SK-N-SH (cell line): ENCODE results near the gene IFNG-AS1. TPM values are rescaled to one million over a fixed set of nuclear protein-coding genes. Genes with fewer than 3 reads are reported as not detected.

Experiments used
- CTCF ChIA-PET: fragments of 300-600, 350-600 bp; formaldehyde crosslinking; extraction: SDS; loops from one replicate; lab custom pipeline; 2021; lab: Yijun Ruan, JAX
- POLR2A ChIA-PET: fragments of 350-600 bp; sonication (Branson Sonifier 250); formaldehyde crosslinking; extraction: SDS; loops from one replicate; lab custom pipeline; 2020; ENCODE audit warnings: antibody characterized with exemption, inconsistent platforms; lab: Yijun Ruan, JAX
- DNase-seq: peaks from one replicate; pipeline ENCODE4 v3.0.0; 2012
- H2AFZ ChIP-seq: fragments of 200-600 bp; sonication (generic); 2 replicates; pipeline ENCODE4 v1.8.1; 2016; ENCODE audit warnings: antibody characterized with exemption, mild to moderate bottlenecking, low read depth
- H3F3A ChIP-seq: fragments of 200-600 bp; sonication (generic); replicated peaks from 2 replicates; pipeline ENCODE3; 2016; ENCODE audit warnings: antibody characterized with exemption, mild to moderate bottlenecking; ENCODE audit not compliant: insufficient read depth
- H3K27ac ChIP-seq, 2 experiments: fragments of 200-500 bp in 1 of 2; fragments of 200-600 bp in 1 of 2; sonication (Bioruptor generic) in 1 of 2; sonication (generic), shearing (Covaris generic) in 1 of 2; 2 replicates each; pipeline versions ENCODE4 v1.5.1 to v1.6.1; 2014 to 2016; ENCODE audit warnings: low read depth in 2 of 2, inconsistent platforms in 1 of 2, low read length in 1 of 2, mild to moderate bottlenecking in 1 of 2, mixed read lengths in 1 of 2
- H3K27me3 ChIP-seq: fragments of 200-600 bp; sonication (generic), shearing (Covaris generic); 2 replicates; pipeline ENCODE4 v1.6.1; 2016; ENCODE audit warnings: mixed run types; ENCODE audit not compliant: insufficient read depth
- H3K36me3 ChIP-seq, 2 experiments: fragments of 200-500 bp in 1 of 2; fragments of 200-600 bp in 1 of 2; sonication (Bioruptor generic) in 1 of 2; sonication (generic) in 1 of 2; replicated peaks in 1 of 2; 2 replicates each; pipeline versions ENCODE3 to v1.5.1; 2014 to 2016; ENCODE audit warnings: low read length in 1 of 2, mild to moderate bottlenecking in 1 of 2; ENCODE audit not compliant: insufficient read depth in 2 of 2, control insufficient read depth in 1 of 2
- H3K4me1 ChIP-seq, 2 experiments: fragments of 200-500 bp in 1 of 2; fragments of 200-600 bp in 1 of 2; sonication (Bioruptor generic) in 1 of 2; sonication (generic), shearing (Covaris generic) in 1 of 2; 2 replicates each; pipeline versions ENCODE4 v1.5.1 to v1.6.1; 2014 to 2016; ENCODE audit warnings: low read depth in 1 of 2, low read length in 1 of 2, mixed run types in 1 of 2; ENCODE audit not compliant: insufficient read depth in 2 of 2, control insufficient read depth in 1 of 2
- H3K4me2 ChIP-seq: fragments of 200-600 bp; sonication (generic), shearing (Covaris generic); 2 replicates; pipeline ENCODE4 v1.6.1; 2017; ENCODE audit warnings: mixed run types
- H3K4me3 ChIP-seq, 2 experiments: fragments of 200-500 bp in 1 of 2; fragments of 200-600 bp in 1 of 2; sonication (Bioruptor generic) in 1 of 2; sonication (generic), shearing (Covaris generic) in 1 of 2; 2 replicates each; pipeline versions ENCODE4 v1.5.1 to v1.8.1; 2014 to 2016; ENCODE audit warnings: low read depth in 2 of 2, inconsistent platforms in 1 of 2, low read length in 1 of 2, mild to moderate bottlenecking in 1 of 2, mixed read lengths in 1 of 2, moderate library complexity in 1 of 2
- H3K79me2 ChIP-seq: fragments of 200-600 bp; sonication (generic); 2 replicates; pipeline ENCODE4 v1.8.1; 2017; ENCODE audit warnings: mild to moderate bottlenecking; ENCODE audit not compliant: insufficient read depth
- H3K9ac ChIP-seq: fragments of 200-600 bp; sonication (generic); 2 replicates; pipeline ENCODE4 v1.6.1; 2017; ENCODE audit warnings: mixed run types
- H3K9me2 ChIP-seq: fragments of 200-600 bp; sonication (generic); 2 replicates; pipeline ENCODE4 v1.6.1; 2017; ENCODE audit warnings: mixed run types
- H3K9me3 ChIP-seq: fragments of 200-600 bp; sonication (generic); 2 replicates; pipeline ENCODE4 v1.6.1; 2017; ENCODE audit warnings: mixed run types, mild to moderate bottlenecking, moderate library complexity
- H4K20me1 ChIP-seq: fragments of 200-600 bp; sonication (generic); 2 replicates; pipeline ENCODE4 v1.6.1; 2017; ENCODE audit warnings: mild to moderate bottlenecking, mixed run types; ENCODE audit not compliant: insufficient read depth
- ELF1 ChIP-seq: IDR thresholded peaks from 2 replicates; pipeline ENCODE4 v1.4.0; 2012
- EP300 ChIP-seq, 2 experiments: IDR thresholded peaks; 2 replicates each; pipeline versions ENCODE4 v1.4.0 to v1.6.1; 2012; ENCODE audit warnings: borderline replicate concordance in 1 of 2, low read depth in 1 of 2, low read length in 1 of 2
- EZH2phosphoT487 ChIP-seq: fragments of 200-600 bp; sonication (generic); IDR thresholded peaks from 2 replicates; pipeline ENCODE4 v1.6.1; 2017; ENCODE audit warnings: low read depth, mixed run types, mild to moderate bottlenecking, antibody characterized with exemption, moderate library complexity, borderline replicate concordance
- GABPA ChIP-seq: IDR thresholded peaks from 2 replicates; pipeline ENCODE4 v1.4.0; 2012; ENCODE audit warnings: low read depth, mild to moderate bottlenecking
- MXI1 ChIP-seq: IDR thresholded peaks from 2 replicates; pipeline ENCODE4 v1.6.1; 2012; ENCODE audit warnings: mild to moderate bottlenecking, low read depth, low read length, improper control_type of control experiment
- NFIC ChIP-seq: IDR thresholded peaks from 2 replicates; pipeline ENCODE4 v1.4.0; 2012; ENCODE audit warnings: borderline replicate concordance
- RFX5 ChIP-seq: IDR thresholded peaks from 2 replicates; pipeline ENCODE4 v1.6.1; 2012; ENCODE audit warnings: mild to moderate bottlenecking, improper control_type of control experiment, low read length
- RXRA ChIP-seq: IDR thresholded peaks from 2 replicates; pipeline ENCODE4 v1.4.0; 2012; ENCODE audit warnings: low read depth, mild to moderate bottlenecking, borderline replicate concordance
- SIN3A ChIP-seq: IDR thresholded peaks from 2 replicates; pipeline ENCODE4 v1.6.1; 2012; ENCODE audit warnings: low read depth, mild to moderate bottlenecking, low read length, moderate library complexity, borderline replicate concordance
- TCF12 ChIP-seq: IDR thresholded peaks from 2 replicates; pipeline ENCODE4 v1.4.0; 2012
- TEAD4 ChIP-seq: IDR thresholded peaks from 2 replicates; pipeline ENCODE4 v1.4.0; 2012; ENCODE audit warnings: mild to moderate bottlenecking, borderline replicate concordance; ENCODE audit not compliant: insufficient read depth
- WGBS: methylation state at CpG from one replicate; pipeline ENCODE4 v1.1.6; 2017; ENCODE audit warnings: low lambda C conversion rate; 5-methylcytosine and 5-hydroxymethylcytosine counted together
- polyA plus RNA-seq, 3 experiments: library from polyadenylated mRNA; depleted of rRNA; stranded (reverse); fragments of >200 nt; gene quantifications; 2 replicates each; pipeline ENCODE4 v1.2.3, GENCODE V29; 2012
- TF ChIP-seq, protein P1 (sequence below): IDR thresholded peaks from 2 replicates; pipeline ENCODE4 v1.4.0; 2012; ENCODE audit warnings: low read depth, borderline replicate concordance
- TF ChIP-seq, protein P2 (sequence below): IDR thresholded peaks from 2 replicates; pipeline ENCODE4; 2012
- TF ChIP-seq, protein P3 (sequence below): fragments of 200-600 bp; sonication (generic); IDR thresholded peaks from 2 replicates; pipeline ENCODE4 v1.6.1; 2017; ENCODE audit warnings: antibody characterized with exemption, mild to moderate bottlenecking, moderate library complexity

The IFNG-AS1 gene
- polyA plus RNA-seq, 1 of the 3 experiments (the other 2 are of a cell fraction), result not detected

DNA sequence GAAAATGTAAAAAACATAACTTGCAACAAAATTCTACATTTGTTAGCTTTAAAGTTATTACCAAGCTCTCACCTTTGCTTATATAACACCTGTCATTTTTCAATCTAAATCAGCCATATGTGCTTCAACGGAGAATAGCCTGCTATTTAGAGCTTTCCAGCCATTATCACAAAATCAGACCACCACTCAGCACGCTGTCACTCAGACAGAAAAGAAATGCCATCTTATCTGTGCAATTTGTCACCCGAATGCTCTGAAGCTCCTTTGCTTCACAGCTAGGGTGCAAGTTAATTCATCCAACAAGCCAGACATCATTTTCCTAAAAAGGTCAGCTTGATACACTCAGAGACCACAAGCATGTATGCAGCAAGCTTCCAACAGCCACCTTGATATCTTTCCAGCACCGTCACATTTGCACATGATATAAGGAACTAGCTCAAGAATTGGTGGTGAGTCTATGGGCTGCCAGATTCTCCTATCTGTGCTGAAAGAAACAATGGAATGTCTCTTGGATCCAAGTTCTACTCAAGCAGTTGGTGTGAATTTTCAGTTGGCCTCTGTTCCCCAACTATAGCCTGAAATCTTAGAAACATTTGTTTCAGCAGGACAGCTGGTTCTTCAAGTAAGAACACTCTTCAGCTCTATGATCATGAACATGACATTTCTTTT is 20.0 kb upstream of the IFNG-AS1 start:
- no peak for DNase-seq
- WGBS, result 70% methylated on average over 4 of the region's 4 CpGs
- Histone ChIP-seq H3K27ac (no peak overlapping the region), H3K4me3 (no peak overlapping the region), H2AFZ (no peak overlapping the region), H3K9me3 (peaks cover 3% of the 10 kb centered on the region; the same call in 1 of the 2 replicates), H3K4me2 (no peak overlapping the region), H3K9ac (no peak overlapping the region), H3K79me2 (no peaks in the 10 kb centered on the region), H4K20me1 (no peaks in the 10 kb centered on the region), H3K4me1 (no peaks in the 10 kb centered on the region), H3K36me3 (no peaks in the 10 kb centered on the region), H3K27me3 (no peaks in the 10 kb centered on the region), H3K9me2 (no peaks in the 10 kb centered on the region), H3F3A (no peaks in the 10 kb centered on the region)
- ChIA-PET CTCF (interaction anchor here (0.8 to 1.0 kb wide), 2 partner anchors 528 to 539 kb away, joined by 3 read pairs; no protein-coding TSS in a partner anchor), POLR2A (no interaction called here)
- TF ChIP-seq SIN3A (no peak), EP300 (IDR thresholded peaks at IDR 0.05; ENCODE audit: borderline replicate concordance in 1 of 2, low read depth in 1 of 2, low read length in 1 of 2) (no peak), TEAD4 (no peak), ELF1 (no peak), EZH2phosphoT487 (no peak), MXI1 (no peak), RFX5 (no peak), TCF12 (no peak), RXRA (no peak), NFIC (no peak), GABPA (no peak)
- TF ChIP-seq, protein P1, sequence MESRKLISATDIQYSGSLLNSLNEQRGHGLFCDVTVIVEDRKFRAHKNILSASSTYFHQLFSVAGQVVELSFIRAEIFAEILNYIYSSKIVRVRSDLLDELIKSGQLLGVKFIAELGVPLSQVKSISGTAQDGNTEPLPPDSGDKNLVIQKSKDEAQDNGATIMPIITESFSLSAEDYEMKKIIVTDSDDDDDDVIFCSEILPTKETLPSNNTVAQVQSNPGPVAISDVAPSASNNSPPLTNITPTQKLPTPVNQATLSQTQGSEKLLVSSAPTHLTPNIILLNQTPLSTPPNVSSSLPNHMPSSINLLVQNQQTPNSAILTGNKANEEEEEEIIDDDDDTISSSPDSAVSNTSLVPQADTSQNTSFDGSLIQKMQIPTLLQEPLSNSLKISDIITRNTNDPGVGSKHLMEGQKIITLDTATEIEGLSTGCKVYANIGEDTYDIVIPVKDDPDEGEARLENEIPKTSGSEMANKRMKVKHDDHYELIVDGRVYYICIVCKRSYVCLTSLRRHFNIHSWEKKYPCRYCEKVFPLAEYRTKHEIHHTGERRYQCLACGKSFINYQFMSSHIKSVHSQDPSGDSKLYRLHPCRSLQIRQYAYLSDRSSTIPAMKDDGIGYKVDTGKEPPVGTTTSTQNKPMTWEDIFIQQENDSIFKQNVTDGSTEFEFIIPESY, result no peak
- TF ChIP-seq, protein P2, sequence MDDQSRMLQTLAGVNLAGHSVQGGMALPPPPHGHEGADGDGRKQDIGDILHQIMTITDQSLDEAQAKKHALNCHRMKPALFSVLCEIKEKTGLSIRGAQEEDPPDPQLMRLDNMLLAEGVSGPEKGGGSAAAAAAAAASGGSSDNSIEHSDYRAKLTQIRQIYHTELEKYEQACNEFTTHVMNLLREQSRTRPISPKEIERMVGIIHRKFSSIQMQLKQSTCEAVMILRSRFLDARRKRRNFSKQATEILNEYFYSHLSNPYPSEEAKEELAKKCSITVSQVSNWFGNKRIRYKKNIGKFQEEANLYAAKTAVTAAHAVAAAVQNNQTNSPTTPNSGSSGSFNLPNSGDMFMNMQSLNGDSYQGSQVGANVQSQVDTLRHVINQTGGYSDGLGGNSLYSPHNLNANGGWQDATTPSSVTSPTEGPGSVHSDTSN, result no peak
- TF ChIP-seq, protein P3, sequence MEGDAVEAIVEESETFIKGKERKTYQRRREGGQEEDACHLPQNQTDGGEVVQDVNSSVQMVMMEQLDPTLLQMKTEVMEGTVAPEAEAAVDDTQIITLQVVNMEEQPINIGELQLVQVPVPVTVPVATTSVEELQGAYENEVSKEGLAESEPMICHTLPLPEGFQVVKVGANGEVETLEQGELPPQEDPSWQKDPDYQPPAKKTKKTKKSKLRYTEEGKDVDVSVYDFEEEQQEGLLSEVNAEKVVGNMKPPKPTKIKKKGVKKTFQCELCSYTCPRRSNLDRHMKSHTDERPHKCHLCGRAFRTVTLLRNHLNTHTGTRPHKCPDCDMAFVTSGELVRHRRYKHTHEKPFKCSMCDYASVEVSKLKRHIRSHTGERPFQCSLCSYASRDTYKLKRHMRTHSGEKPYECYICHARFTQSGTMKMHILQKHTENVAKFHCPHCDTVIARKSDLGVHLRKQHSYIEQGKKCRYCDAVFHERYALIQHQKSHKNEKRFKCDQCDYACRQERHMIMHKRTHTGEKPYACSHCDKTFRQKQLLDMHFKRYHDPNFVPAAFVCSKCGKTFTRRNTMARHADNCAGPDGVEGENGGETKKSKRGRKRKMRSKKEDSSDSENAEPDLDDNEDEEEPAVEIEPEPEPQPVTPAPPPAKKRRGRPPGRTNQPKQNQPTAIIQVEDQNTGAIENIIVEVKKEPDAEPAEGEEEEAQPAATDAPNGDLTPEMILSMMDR, result no peak
